Measurements from ENCODE around the gene RAPGEF3. TPM values are rescaled to one million over a fixed set of nuclear protein-coding genes. Genes with fewer than 3 reads are reported as not detected.
A peak's percentile ranks its signal among the peaks of the same experiment; 100 is the strongest.

The RAPGEF3 gene
- total and polyA plus RNA-seq, 9 donors, result 7.5 to 20.5 (median 11.6) TPM

DNA sequence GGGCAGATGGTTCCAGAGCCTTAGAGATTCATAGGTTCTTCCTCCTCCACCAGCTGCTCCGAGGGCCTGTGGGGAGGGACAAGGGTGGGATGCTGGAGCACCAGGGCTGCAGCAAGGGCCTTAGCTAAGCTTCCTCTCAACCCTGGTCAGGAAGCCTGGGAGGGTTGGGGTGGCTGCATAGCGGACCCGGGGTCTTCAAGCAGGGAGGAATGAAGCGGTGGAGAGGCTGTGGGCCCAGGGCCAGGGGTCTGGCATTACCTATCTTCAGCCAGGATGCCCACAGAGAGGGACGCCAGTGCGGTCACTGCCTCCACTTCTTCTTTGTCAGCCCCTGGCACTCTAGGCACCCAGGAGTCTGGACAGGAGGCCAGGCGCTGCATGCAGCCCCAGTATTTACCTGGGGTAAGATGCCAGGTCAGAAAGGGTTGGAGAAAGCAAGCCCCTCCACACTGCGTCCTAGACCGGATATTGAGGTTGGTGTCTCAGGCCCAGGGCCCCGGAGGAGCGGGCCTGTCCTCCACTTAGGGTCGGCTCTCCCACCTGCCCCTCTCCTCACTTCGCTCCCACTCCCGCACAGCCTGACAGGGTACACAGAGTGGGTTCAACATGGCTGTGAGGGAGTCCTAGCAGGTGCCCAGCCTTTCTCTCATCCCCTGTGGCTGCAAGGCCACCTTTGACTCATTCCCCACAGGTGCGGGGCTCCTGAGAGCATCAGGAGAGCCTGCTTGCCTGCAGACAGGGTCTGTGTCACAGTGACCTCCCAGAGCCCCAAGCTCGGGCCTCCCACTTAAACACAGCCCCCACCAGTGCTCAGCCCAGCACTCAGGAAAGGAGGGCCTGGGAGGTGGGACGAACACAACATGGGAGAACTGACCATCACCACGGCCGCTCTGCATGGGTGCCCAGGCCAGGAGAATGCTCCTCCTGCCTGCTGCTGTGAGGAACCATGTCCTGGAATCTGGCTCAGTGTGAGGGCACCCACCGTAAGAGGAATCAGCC is 25.4 kb upstream of the RAPGEF3 start:
- Histone ChIP-seq H3K27ac (ENCODE audit: low read length) (no peak overlapping the region), H3K4me1 (ENCODE audit: control insufficient read depth, insufficient read depth, low read length) (peaks cover 3% of the 10 kb centered on the region), H3K9me3 (replicated peaks; ENCODE audit: control insufficient read depth, low read depth, low read length) (no peaks in the 10 kb centered on the region), H3K27me3 (ENCODE audit: control insufficient read depth, insufficient read depth, low read length) (no peaks in the 10 kb centered on the region), H3K4me3 (ENCODE audit: low read length) (no peak overlapping the region), H3K36me3 (ENCODE audit: control insufficient read depth, insufficient read depth, low read length) (peaks cover 84% of the 10 kb centered on the region)
- WGBS (ENCODE audit: insufficient coverage), result 79% methylated on average over 8 of the region's 20 CpGs
- DNase-seq, result no peak

DNA sequence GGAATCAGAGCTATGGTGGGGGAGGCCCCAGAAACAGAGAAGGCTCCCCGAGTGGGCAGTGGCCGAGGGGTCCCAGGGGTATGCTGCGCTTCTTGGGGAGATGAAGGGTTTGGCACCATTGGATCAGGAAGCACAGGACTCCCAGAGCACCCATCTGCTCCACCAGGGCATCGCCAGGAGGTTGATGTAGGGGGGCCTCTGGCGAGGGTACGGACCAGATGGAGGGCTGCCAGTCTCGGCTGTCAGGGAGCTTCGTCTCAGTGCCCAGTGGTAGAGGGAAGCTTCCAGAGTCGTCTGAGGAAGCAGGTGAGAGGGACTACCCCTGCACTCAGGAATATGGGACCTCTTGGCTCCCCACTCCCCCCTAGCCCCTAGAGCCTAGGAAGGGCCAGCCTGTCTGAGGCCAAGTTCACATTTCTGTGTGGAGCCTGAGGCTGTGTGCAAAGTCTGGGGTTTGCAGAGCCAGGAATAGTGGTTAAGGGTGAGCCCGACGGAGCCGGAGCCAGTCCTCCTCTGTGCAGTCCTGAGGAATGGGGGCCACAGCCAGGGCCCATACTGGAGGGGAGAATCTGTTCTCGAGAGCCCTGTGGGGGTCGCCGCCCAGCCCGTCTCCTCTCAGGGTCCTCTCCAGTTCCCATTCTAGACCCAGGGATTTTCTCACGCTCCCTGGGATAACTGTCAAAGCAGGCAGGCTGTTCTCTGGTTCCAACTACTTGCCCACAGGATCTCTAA is 24.5 kb upstream of the RAPGEF3 start:
- H3K27ac ChIP-seq (ENCODE audit: low read length), result no peak overlapping the region
- no peak overlapping the region for H3K4me3 ChIP-seq (ENCODE audit: low read length)
- 62% methylated on average over 7 of the region's 17 CpGs for WGBS (ENCODE audit: insufficient coverage)

DNA sequence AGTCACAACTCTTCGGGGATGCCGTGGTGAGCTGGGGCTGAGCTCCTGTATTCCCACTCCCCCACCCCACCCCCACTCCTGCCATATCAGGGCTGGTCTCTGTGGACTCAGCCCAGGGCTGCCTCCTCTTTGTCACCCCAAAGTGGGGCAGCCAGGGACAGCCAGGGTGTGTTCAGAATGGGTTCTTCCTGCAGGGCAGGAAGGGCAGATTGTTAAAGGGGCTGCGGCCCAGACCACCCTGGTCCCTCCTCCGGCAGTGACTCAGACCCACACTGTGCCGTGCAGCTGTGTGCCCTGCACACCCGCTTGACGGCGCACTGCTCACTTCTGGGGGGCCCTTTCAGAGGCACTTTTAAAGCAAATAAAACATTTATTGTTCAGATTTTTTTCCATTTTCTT is 23.7 kb upstream of the RAPGEF3 start:
- H3K4me3 ChIP-seq (ENCODE audit: low read length), result no peak overlapping the region
- H3K36me3 ChIP-seq (ENCODE audit: control insufficient read depth, insufficient read depth, low read length), result peaks cover 67% of the 10 kb centered on the region
- H3K27ac ChIP-seq (ENCODE audit: low read length), result no peak overlapping the region
- no peaks in the 10 kb centered on the region for H3K9me3 ChIP-seq (replicated peaks; ENCODE audit: control insufficient read depth, low read depth, low read length)
- H3K27me3 ChIP-seq (ENCODE audit: control insufficient read depth, insufficient read depth, low read length), result no peaks in the 10 kb centered on the region
- peaks cover 17% of the 10 kb centered on the region for H3K4me1 ChIP-seq (ENCODE audit: control insufficient read depth, insufficient read depth, low read length)
- DNase-seq, result no peak
- 84% methylated on average over 4 of the region's 8 CpGs for WGBS (ENCODE audit: insufficient coverage)

More for the DNA sequence above, 24.5 kb upstream of the RAPGEF3 start:
- H3K9me3 ChIP-seq (replicated peaks; ENCODE audit: control insufficient read depth, low read depth, low read length), result no peaks in the 10 kb centered on the region
- peaks cover 9% of the 10 kb centered on the region for H3K4me1 ChIP-seq (ENCODE audit: control insufficient read depth, insufficient read depth, low read length)
- no peaks in the 10 kb centered on the region for H3K27me3 ChIP-seq (ENCODE audit: control insufficient read depth, insufficient read depth, low read length)
- H3K36me3 ChIP-seq (ENCODE audit: control insufficient read depth, insufficient read depth, low read length), result peaks cover 75% of the 10 kb centered on the region
- DNase-seq, result no peak

DNA sequence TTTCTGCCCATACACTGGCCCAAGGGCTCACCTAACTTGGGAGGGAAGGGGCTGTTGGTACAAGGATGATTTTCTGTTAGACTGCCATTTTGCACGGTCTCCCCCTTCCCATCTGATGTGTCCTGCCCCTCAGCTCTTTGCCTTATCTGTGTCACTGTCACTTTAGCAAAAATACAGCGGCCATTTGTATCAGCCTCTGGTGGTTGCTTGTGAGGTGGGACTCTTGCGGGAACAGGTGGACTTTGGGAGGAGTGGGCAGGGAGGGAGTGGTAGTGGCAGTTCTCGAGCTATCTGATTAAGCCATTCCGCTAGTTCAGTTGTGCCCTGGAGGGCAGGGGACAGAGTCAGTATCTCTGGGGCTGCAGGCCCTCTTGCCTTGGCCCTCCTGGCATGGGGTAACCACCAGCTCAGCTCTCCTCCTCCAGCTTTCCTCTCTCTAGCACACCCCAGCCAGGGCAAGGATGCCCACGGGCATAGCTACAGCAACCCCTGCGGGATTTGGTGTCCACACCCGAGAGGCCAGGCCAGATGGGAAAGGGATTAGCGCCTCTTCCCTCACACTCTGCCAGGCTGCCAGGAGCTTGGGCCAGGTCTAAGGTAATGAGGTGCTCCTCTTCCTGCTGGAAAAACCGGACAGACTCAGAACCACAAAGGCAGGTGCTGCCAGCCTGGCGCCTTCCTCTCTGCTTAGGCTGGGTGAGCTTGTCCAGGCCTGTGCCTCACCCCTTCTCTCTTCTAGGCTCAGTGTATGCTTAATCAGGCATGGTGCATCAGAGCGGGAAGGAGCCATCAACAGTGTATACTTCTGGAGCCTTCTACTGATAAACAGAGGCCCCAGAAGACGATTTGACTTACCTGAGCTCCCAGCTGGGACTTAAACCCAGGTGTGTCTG is 23.0 kb upstream of the RAPGEF3 start:
- Histone ChIP-seq H3K36me3 (ENCODE audit: control insufficient read depth, insufficient read depth, low read length) (peaks cover 60% of the 10 kb centered on the region), H3K9me3 (replicated peaks; ENCODE audit: control insufficient read depth, low read depth, low read length) (no peaks in the 10 kb centered on the region), H3K27ac (ENCODE audit: low read length) (no peak overlapping the region), H3K4me3 (ENCODE audit: low read length) (no peak overlapping the region), H3K27me3 (ENCODE audit: control insufficient read depth, insufficient read depth, low read length) (no peaks in the 10 kb centered on the region), H3K4me1 (ENCODE audit: control insufficient read depth, insufficient read depth, low read length) (peaks cover 24% of the 10 kb centered on the region)
- peak; percentile 46 for DNase-seq
- WGBS (ENCODE audit: insufficient coverage), result 75% methylated on average over 10 of the region's 13 CpGs

DNA sequence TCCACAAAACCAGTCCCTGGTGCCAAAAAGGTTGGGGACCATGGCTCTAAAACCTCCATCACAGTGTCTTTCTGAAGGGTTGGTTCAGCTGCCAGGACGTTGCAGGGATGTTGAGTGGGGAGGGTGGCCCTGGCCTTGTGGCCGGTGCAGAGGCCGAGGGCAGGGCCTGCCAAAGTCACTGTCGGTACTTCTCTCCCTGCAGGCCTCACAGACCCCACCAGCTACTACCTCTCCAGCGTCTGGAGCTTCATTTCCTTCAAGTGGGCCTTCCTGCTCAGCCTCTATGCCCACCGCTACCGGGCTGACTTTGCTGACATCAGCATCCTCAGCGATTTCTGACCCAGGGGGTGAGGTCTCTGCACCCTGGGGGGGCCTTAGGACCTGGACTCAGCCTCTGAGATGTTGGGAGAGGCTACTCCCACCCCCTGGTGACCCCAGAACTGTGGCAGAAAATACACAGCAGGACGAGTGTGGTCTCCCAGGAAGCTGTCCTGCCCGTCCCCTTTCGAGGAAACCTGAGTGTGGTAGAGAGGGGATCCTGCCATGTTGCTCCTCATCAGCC is 21.3 kb upstream of the RAPGEF3 start:
- WGBS (ENCODE audit: insufficient coverage), result 61% methylated on average over 7 of the region's 11 CpGs
- Histone ChIP-seq H3K27me3 (ENCODE audit: control insufficient read depth, insufficient read depth, low read length) (no peaks in the 10 kb centered on the region), H3K36me3 (ENCODE audit: control insufficient read depth, insufficient read depth, low read length) (peaks cover 43% of the 10 kb centered on the region), H3K9me3 (replicated peaks; ENCODE audit: control insufficient read depth, low read depth, low read length) (no peaks in the 10 kb centered on the region), H3K4me1 (ENCODE audit: control insufficient read depth, insufficient read depth, low read length) (peaks cover 29% of the 10 kb centered on the region), H3K4me3 (ENCODE audit: low read length) (no peak overlapping the region), H3K27ac (ENCODE audit: low read length) (no peak overlapping the region)
- no peak for DNase-seq

DNA sequence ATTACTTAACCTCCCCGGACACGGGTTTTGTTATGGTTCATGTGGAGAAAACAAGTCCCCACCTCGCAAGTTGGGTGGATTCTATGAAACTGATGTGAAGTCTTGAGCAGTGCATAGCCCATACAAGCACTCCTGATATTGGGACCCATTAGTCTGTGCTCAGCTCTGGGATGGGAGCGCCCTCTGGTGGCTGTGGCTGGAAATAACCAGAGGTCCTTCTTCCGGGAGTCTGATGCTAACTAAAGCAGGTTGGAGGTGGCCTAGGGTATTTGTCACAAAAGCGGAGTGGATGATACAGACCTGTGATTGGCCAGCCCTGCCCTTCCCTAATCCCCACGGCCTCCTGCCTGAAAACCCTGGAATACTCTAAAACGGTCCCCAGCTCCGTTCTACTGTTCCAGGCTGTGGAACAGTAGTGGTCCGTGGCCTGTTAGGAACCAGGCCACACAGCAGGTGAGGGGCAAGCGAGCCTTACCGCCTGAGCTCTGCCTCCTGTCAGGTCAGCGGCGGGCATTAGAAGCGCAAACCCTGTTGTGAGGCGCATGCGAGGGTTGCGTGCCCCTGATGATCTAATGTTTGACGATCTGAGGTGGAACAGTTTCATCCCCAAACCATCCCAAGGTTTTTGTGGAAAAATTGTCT is 20.7 kb upstream of the RAPGEF3 start:
- 28% methylated on average over 9 of the region's 19 CpGs for WGBS (ENCODE audit: insufficient coverage)
- no peaks in the 10 kb centered on the region for H3K9me3 ChIP-seq (replicated peaks; ENCODE audit: control insufficient read depth, low read depth, low read length)
- DNase-seq, result peak; percentile 93
- no peak overlapping the region for H3K4me3 ChIP-seq (ENCODE audit: low read length)
- H3K27me3 ChIP-seq (ENCODE audit: control insufficient read depth, insufficient read depth, low read length), result no peaks in the 10 kb centered on the region
- H3K36me3 ChIP-seq (ENCODE audit: control insufficient read depth, insufficient read depth, low read length), result peaks cover 37% of the 10 kb centered on the region
- peaks cover 33% of the 10 kb centered on the region for H3K4me1 ChIP-seq (ENCODE audit: control insufficient read depth, insufficient read depth, low read length)
- no peak overlapping the region for H3K27ac ChIP-seq (ENCODE audit: low read length)

DNA sequence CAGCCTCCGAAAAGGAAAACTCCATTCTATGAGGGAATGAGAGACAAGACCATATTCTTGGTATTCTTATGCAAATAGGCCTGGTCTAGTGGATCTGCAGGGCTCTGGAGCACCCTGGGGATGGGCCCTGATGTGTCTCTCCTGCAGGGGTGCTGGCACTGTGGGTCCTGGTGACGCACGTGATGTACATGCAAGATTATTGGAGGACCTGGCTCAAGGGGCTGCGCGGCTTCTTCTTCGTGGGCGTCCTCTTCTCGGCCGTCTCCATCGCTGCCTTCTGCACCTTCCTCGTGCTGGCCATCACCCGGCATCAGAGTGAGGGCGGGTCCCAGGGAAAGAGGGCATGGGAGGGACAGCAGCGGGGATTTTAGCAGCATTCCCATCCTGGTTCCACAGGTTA is 20.2 kb upstream of the RAPGEF3 start:
- DNase-seq, result peak; percentile 40
- no peak overlapping the region for H3K4me3 ChIP-seq (ENCODE audit: low read length)
- no peaks in the 10 kb centered on the region for H3K9me3 ChIP-seq (replicated peaks; ENCODE audit: control insufficient read depth, low read depth, low read length)
- H3K4me1 ChIP-seq (ENCODE audit: control insufficient read depth, insufficient read depth, low read length), result peaks cover 35% of the 10 kb centered on the region
- H3K36me3 ChIP-seq (ENCODE audit: control insufficient read depth, insufficient read depth, low read length), result peaks cover 32% of the 10 kb centered on the region
- 47% methylated on average over 7 of the region's 14 CpGs for WGBS (ENCODE audit: insufficient coverage)
- H3K27me3 ChIP-seq (ENCODE audit: control insufficient read depth, insufficient read depth, low read length), result no peaks in the 10 kb centered on the region
- no peak overlapping the region for H3K27ac ChIP-seq (ENCODE audit: low read length)

DNA sequence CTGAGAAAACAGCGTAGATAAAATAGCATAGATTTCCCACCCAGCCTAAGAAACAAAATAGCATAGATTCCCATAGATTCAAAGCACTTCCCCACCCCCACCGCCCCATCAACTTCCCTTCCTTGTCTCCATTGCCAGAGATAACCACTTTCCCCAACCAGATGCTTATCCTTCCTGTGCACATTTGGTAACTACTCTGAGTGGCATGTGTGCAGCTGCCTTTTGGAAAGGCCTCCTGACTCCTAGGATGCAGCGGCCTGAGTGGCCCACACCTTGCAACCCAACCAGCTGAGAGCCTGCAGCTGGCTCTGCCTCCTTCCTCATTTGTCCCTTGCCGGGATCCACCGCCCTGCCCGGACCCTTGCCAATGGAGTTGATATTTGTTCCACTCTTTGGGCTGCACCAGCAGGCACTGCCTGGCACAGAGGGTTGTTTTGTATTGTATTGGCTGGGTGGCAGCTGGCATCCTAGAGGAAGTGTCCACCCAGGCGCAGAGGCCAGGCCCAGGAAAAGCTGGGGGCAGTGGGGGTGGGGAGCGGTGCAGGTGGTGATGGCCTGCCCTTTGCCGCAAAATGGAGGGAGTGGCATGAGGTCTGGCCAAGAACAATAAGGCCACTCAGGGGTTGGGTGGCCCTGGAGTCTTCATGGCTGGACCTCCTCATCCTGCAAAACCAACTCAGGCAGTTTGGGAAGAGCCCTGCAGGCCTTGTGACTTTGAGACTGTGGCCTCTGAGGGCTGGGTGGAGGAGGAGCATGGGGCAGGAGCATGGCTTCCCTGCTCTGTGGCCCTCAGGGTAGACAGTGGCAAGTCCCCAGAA is 19.3 kb upstream of the RAPGEF3 start:
- peak; percentile 63 for DNase-seq
- 68% methylated on average over 6 of the region's 9 CpGs for WGBS (ENCODE audit: insufficient coverage)
- Histone ChIP-seq H3K36me3 (ENCODE audit: control insufficient read depth, insufficient read depth, low read length) (peaks cover 23% of the 10 kb centered on the region), H3K27me3 (ENCODE audit: control insufficient read depth, insufficient read depth, low read length) (no peaks in the 10 kb centered on the region), H3K9me3 (replicated peaks; ENCODE audit: control insufficient read depth, low read depth, low read length) (no peaks in the 10 kb centered on the region), H3K4me3 (ENCODE audit: low read length) (no peak overlapping the region), H3K4me1 (ENCODE audit: control insufficient read depth, insufficient read depth, low read length) (peaks cover 37% of the 10 kb centered on the region), H3K27ac (ENCODE audit: low read length) (no peak overlapping the region)
